T-helper 2 cell treated with Interferon-gamma antibody and Interleukin-4, amounts not matched to agents 5 μg/mL and 100 μg/mL, for 36 hours (primary cell): Measurements from ENCODE around the gene IL10RA.
"Not testable (repeated sequence)": the region's sequence is repeated elsewhere in the genome, so short reads cannot be mapped to it uniquely, and the experiment has no call there.

Experiments
- DNase-seq: peaks from one replicate; pipeline ENCODE4 v3.0.0; 2021; ENCODE audit warnings: low spot score
- H3K27ac Mint-ChIP-seq: one replicate; pipeline ENCODE4 v1.8.0; 2021; ENCODE audit warnings: mild to moderate bottlenecking, mixed read lengths
- H3K27me3 Mint-ChIP-seq: one replicate; pipeline ENCODE4 v1.8.0; 2021; ENCODE audit warnings: low read depth, mixed read lengths
- H3K36me3 Mint-ChIP-seq: one replicate; pipeline ENCODE4 v1.8.0; 2021; ENCODE audit warnings: low read depth, mixed read lengths
- H3K4me1 Mint-ChIP-seq: one replicate; pipeline ENCODE4 v1.8.0; 2021; ENCODE audit warnings: low read depth, mixed read lengths
- H3K4me3 Mint-ChIP-seq: one replicate; pipeline ENCODE4 v1.8.0; 2022; ENCODE audit warnings: mild to moderate bottlenecking, moderate library complexity, mixed read lengths
- H3K9me3 Mint-ChIP-seq: one replicate; pipeline ENCODE4 v1.8.0; 2021; ENCODE audit warnings: mixed read lengths

The IL10RA gene

GRCh38 chr11:117985953-117986887 is at the start of gene IL10RA:
IL10RA (plus strand) TSS chr11:117986394; CDS start chr11:117986468, 74 bp downstream.
- Mint-ChIP-seq H3K27me3 (no peaks in the 10 kb centered on the region), H3K4me3 (peak within 1 kb of the TSS; percentile 87), H3K36me3 (peaks cover 77% of the 10 kb centered on the region), H3K4me1 (peaks cover 44% of the 10 kb centered on the region), H3K27ac (peak within 1 kb of the TSS; percentile 84), H3K9me3 (no peaks in the 10 kb centered on the region)
- peak; percentile 91 for DNase-seq

DNA sequence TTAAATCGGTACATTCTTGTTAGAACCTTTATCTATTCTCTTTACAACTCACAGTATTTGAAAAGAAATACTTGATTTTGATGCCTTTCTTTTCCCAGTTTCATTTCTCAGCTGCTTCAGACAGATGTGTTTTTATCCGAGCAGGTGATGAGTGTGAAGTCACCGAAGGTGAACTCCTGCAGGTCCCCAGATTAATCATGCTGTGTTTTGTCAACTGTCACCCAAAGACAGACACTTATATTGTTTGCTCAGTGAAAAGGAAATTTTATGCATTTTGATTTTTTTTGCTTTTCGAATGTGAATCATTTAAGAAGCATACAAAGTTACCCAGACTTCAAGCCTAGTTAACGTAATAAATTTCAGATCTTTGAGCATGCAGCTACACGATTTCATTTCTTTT is 49.2 kb upstream of the IL10RA start:
- H3K4me1 Mint-ChIP-seq = peaks cover 14% of the 10 kb centered on the region
- H3K9me3 Mint-ChIP-seq = no peaks in the 10 kb centered on the region
- no peaks in the 10 kb centered on the region for H3K36me3 Mint-ChIP-seq
- no peak overlapping the region for H3K4me3 Mint-ChIP-seq
- H3K27me3 Mint-ChIP-seq = no peaks in the 10 kb centered on the region
- no peak overlapping the region for H3K27ac Mint-ChIP-seq
- no peak for DNase-seq

DNA sequence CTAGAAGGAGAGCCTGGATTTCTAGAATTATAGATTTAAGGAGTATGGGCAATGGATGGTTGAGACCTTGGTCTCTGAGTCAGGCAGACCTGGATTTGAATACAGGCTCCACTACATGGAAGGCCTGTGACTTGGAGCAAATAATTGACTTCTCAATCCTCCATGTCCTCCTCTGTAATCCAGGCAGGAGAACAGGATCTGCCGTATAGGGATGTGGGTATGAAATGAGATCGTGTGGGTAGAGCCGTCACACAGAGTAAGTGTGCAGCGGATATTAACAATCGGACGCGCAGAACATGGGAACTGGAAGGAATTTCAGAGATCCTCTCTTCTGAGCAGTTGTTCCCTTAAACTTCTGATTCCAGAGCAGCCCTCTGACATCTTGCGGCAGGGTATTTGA is 45.5 kb upstream of the IL10RA start:
- no peak overlapping the region for H3K27ac Mint-ChIP-seq
- no peaks in the 10 kb centered on the region for H3K27me3 Mint-ChIP-seq
- peaks cover 27% of the 10 kb centered on the region for H3K4me1 Mint-ChIP-seq
- DNase-seq = no peak
- H3K36me3 Mint-ChIP-seq = peaks cover 9% of the 10 kb centered on the region
- no peak overlapping the region for H3K4me3 Mint-ChIP-seq
- H3K9me3 Mint-ChIP-seq = peaks cover 7% of the 10 kb centered on the region

GRCh38 chr11:117941163-117941707 is 45.0 kb upstream of the IL10RA start:
- Mint-ChIP-seq H3K4me1 (peaks cover 30% of the 10 kb centered on the region), H3K9me3 (peaks cover 7% of the 10 kb centered on the region), H3K4me3 (no peak overlapping the region), H3K27me3 (no peaks in the 10 kb centered on the region), H3K27ac (no peak overlapping the region), H3K36me3 (peaks cover 9% of the 10 kb centered on the region)
- DNase-seq = no peak

DNA sequence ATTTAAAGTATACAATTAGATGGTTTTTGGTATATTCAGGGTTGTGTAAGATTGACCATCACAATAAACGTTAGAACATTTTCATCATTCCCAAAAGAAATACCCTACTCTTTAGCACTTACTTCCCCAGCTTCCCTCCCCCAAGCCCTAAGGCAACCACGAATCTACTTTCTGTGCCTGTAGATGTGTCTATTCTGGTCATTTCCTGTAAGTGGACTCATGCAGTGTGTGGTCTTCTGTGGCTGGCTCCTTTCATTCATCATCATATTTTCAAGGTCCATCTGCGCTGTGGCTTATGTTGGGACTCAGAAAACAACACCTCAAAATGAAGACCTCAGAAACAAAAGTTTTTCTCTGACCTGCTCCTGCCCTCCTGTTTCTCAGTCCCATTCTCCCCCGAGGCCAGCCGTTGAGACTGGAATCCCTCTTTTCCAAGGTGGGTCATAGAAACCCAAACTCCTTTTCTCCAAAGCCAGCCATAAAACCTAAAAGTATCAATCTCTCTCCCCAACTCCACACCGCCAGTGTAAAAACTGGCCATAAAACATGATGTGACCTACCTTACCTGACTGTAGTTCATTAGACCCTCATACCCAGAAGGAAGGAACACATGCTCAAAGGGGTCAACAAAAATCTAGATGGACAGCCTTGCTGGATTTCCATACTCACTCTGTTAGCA is 44.1 kb upstream of the IL10RA start:
- no peak for DNase-seq
- H3K4me1 Mint-ChIP-seq = peaks cover 37% of the 10 kb centered on the region
- H3K9me3 Mint-ChIP-seq = peaks cover 7% of the 10 kb centered on the region
- H3K4me3 Mint-ChIP-seq = no peak overlapping the region
- no peak overlapping the region for H3K27ac Mint-ChIP-seq
- H3K27me3 Mint-ChIP-seq = no peaks in the 10 kb centered on the region
- H3K36me3 Mint-ChIP-seq = peaks cover 9% of the 10 kb centered on the region

GRCh38 chr11:117944554-117944953 is 41.6 kb upstream of the IL10RA start:
- peaks cover 9% of the 10 kb centered on the region for H3K36me3 Mint-ChIP-seq
- no peak for DNase-seq
- H3K9me3 Mint-ChIP-seq = peaks cover 7% of the 10 kb centered on the region
- peak overlapping the region; percentile 64 for H3K27ac Mint-ChIP-seq
- peak overlapping the region; percentile 25 for H3K4me3 Mint-ChIP-seq
- no peaks in the 10 kb centered on the region for H3K27me3 Mint-ChIP-seq
- H3K4me1 Mint-ChIP-seq = peaks cover 57% of the 10 kb centered on the region

GRCh38 chr11:117945047-117945810 is 41.0 kb upstream of the IL10RA start:
- no peak for DNase-seq

DNA sequence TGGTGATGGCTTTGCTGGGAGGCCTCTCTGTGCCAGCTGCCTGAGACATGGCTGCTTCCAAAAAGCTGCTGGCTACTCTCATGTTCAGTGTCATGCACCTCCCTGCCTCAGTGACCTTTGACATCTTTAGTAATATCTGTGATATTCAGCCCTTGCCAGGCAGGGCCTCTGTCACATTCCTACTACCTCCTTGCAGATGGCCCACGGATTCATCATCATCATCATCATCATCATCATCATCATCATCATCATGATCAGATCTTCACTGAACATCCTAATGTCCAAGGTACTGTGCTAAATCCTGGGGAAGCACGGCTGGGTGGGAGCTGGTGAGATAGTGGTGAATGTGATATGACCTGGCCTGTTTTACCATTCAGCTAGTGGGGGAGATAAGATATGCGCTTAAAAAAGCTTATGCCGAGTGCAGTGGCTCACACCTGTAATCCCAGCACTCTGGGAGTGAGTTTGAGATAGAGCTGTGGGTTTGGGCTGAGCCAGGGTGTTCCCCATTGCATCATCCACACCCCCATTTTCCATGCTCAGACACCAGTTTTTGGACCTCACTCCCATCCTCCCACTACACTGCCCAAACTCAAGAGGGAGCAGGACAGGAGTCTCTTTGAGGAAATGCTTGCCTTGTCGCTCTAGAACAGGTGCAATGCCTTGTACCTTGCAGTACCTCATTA is 39.9 kb upstream of the IL10RA start:
- Mint-ChIP-seq H3K27me3 (no peaks in the 10 kb centered on the region), H3K4me1 (peaks cover 72% of the 10 kb centered on the region), H3K4me3 (no peak overlapping the region), H3K27ac (peak overlapping the region; percentile 27), H3K36me3 (peaks cover 9% of the 10 kb centered on the region), H3K9me3 (peaks cover 7% of the 10 kb centered on the region)
- DNase-seq = no peak

More at GRCh38 chr11:117945047-117945810, 41.0 kb upstream of the IL10RA start:
- peaks cover 62% of the 10 kb centered on the region for H3K4me1 Mint-ChIP-seq
- no peaks in the 10 kb centered on the region for H3K27me3 Mint-ChIP-seq
- peaks cover 7% of the 10 kb centered on the region for H3K9me3 Mint-ChIP-seq
- H3K4me3 Mint-ChIP-seq = peak overlapping the region; percentile 25
- H3K36me3 Mint-ChIP-seq = peaks cover 9% of the 10 kb centered on the region
- no peak overlapping the region for H3K27ac Mint-ChIP-seq

DNA sequence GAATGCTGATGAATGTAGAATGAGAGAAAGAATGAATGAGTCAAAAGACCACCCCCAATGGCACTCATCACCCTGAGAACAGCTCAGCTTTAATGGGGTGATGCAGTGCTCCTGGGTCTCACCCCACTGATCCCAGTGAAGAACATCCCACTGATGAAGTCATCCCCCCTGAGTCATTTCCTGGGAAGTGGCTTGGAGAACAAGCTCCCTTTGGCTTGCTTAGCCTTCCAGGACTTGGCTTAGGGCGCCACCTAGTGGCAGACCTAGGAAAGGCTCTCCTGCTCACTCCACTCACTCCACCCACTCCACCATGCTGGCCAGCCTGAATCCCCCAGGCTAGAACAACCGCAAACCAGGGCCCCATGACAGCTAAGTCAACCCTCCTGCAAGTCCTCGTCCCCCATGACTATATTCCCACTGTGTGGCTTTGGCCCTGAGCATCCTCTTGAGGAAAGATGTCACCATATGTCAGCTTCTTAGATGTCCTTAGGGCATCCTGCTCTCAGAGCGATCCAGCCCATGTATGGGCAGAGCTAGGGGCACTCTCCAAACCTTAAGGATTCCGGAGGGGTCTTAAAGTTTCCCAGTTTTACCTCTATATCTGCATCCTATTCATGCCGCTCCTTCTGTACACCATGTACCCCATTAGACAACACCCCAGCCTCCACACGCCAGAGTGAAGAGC is 39.2 kb upstream of the IL10RA start:
- Mint-ChIP-seq H3K27ac (peak overlapping the region; percentile 71), H3K27me3 (no peaks in the 10 kb centered on the region), H3K4me3 (peak overlapping the region; percentile 54), H3K9me3 (peaks cover 7% of the 10 kb centered on the region), H3K36me3 (peaks cover 9% of the 10 kb centered on the region), H3K4me1 (peaks cover 78% of the 10 kb centered on the region)
- DNase-seq = peak; percentile 79

- Mint-ChIP-seq H3K27ac (peak overlapping the region; percentile 69), H3K4me1 (peaks cover 81% of the 10 kb centered on the region), H3K4me3 (peak overlapping the region; percentile 57)
- DNase-seq, H3K9me3 Mint-ChIP-seq, H3K36me3 Mint-ChIP-seq, H3K27me3 Mint-ChIP-seq: not testable (repeated sequence)
Measured at GRCh38 chr11:117947751-117948150, 38.4 kb upstream of the IL10RA start.

- H3K36me3 Mint-ChIP-seq, H3K27me3 Mint-ChIP-seq, DNase-seq, H3K9me3 Mint-ChIP-seq: not testable (repeated sequence)
- Mint-ChIP-seq H3K4me3 (peak overlapping the region; percentile 33), H3K27ac (peak overlapping the region; percentile 55), H3K4me1 (peaks cover 88% of the 10 kb centered on the region)
Measured at GRCh38 chr11:117948466-117948865, 37.7 kb upstream of the IL10RA start.

DNA sequence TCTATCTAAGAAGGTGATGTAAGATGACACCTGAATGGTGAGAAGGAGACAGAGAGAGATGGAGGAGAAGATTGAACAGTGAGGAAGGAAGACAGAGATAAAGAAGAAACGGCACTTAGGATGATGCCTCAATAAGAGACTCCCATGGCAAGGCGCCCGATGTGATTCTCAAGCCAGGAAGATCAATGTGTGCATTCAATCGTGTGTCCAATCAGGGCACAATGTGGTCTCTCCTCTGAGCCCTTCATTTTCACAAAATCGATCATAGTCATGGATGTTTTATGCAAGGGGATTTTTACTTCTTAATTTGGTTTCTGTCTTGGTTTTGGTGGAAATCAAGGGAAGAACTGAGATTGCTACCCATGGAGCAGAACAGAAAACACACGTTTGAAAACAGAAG is 37.1 kb upstream of the IL10RA start:
- H3K4me3 Mint-ChIP-seq = peak overlapping the region; percentile 85

More for the DNA sequence above, 37.1 kb upstream of the IL10RA start:
- H3K27me3 Mint-ChIP-seq = no peaks in the 10 kb centered on the region
- H3K4me1 Mint-ChIP-seq = peaks cover 93% of the 10 kb centered on the region
- peaks cover 6% of the 10 kb centered on the region for H3K36me3 Mint-ChIP-seq
- peak overlapping the region; percentile 76 for H3K27ac Mint-ChIP-seq
- no peak for DNase-seq
- no peaks in the 10 kb centered on the region for H3K9me3 Mint-ChIP-seq
